CD4-positive, alpha-beta memory T cell (primary cell): ENCODE results near the gene PALLD. TPM values are rescaled to one million over a fixed set of nuclear protein-coding genes. Genes with fewer than 3 reads are reported as not detected.
"Not testable (repeated sequence)": the region's sequence is repeated elsewhere in the genome, so short reads cannot be mapped to it uniquely, and the experiment has no call there.

Experiments
- CTCF ChIA-PET: fragments of 350-600 bp; sonication (Branson Sonifier 250); formaldehyde crosslinking; loops from one replicate; lab custom pipeline; 2021; ENCODE audit warnings: inconsistent platforms; ENCODE audit not compliant: partially characterized antibody; lab: Charles Lee
- POLR2A ChIA-PET: fragments of 350-600 bp; sonication (Branson Sonifier 250); formaldehyde crosslinking; loops from one replicate; lab custom pipeline; 2021; ENCODE audit not compliant: partially characterized antibody; lab: Charles Lee
- DNase-seq, 5 donors: peaks; one replicate each; pipeline versions ENCODE4 v3.0.0 to v3.0.0-alpha.2; 2020 to 2022; ENCODE audit warnings: mixed read lengths in 1 of 5
- H3K27ac ChIP-seq: one replicate; pipeline ENCODE4 v1.7.0; 2013; ENCODE audit warnings: low read depth, low read length
- H3K27me3 ChIP-seq: 2 replicates; pipeline ENCODE4 v1.7.0; 2013; ENCODE audit warnings: mild to moderate bottlenecking, low read length, moderate library complexity; ENCODE audit not compliant: insufficient read depth
- H3K36me3 ChIP-seq: 2 replicates; pipeline ENCODE4 v1.7.0; 2013; ENCODE audit warnings: mild to moderate bottlenecking, low read length, moderate library complexity; ENCODE audit not compliant: insufficient read depth
- H3K4me1 ChIP-seq: 2 replicates; pipeline ENCODE4 v1.7.0; 2013; ENCODE audit warnings: mild to moderate bottlenecking, low read length, moderate library complexity; ENCODE audit not compliant: insufficient read depth
- H3K4me3 ChIP-seq, 2 donors: one replicate each; pipeline ENCODE4 v1.7.0; 2013; ENCODE audit warnings: low read length in 2 of 2, mild to moderate bottlenecking in 1 of 2
- H3K9me3 ChIP-seq, 2 donors: one replicate each; pipeline ENCODE4 v1.7.0; 2013; ENCODE audit warnings: low read length in 2 of 2, control low read depth in 1 of 2; ENCODE audit not compliant: control insufficient read depth in 1 of 2
- H3K27ac Mint-ChIP-seq, 7 donors: one replicate each; pipeline ENCODE4 v1.8.0; 2020 to 2021; ENCODE audit warnings: mixed read lengths in 7 of 7, mild to moderate bottlenecking in 6 of 7, inconsistent platforms in 3 of 7, moderate library complexity in 3 of 7
- H3K27me3 Mint-ChIP-seq, 2 donors: one replicate each; pipeline ENCODE4 v1.8.0; 2020 to 2021; ENCODE audit warnings: mixed read lengths in 2 of 2
- H3K36me3 Mint-ChIP-seq, 2 donors: one replicate each; pipeline ENCODE4 v1.8.0; 2020 to 2021; ENCODE audit warnings: mixed read lengths in 2 of 2, inconsistent platforms in 1 of 2, mild to moderate bottlenecking in 1 of 2
- H3K4me1 Mint-ChIP-seq, 4 donors: one replicate each; pipeline ENCODE4 v1.8.0; 2020 to 2021; ENCODE audit warnings: mixed read lengths in 4 of 4, mild to moderate bottlenecking in 1 of 4
- H3K4me3 Mint-ChIP-seq, 8 donors: one replicate each; pipeline ENCODE4 v1.8.0; 2020 to 2021; ENCODE audit warnings: mixed read lengths in 8 of 8, mild to moderate bottlenecking in 7 of 8, moderate library complexity in 6 of 8, inconsistent platforms in 3 of 8
- H3K9me3 Mint-ChIP-seq, 8 donors: one replicate each; pipeline ENCODE4 v1.8.0; 2020 to 2021; ENCODE audit warnings: mixed read lengths in 8 of 8, mild to moderate bottlenecking in 5 of 8, inconsistent platforms in 3 of 8, moderate library complexity in 1 of 8
- intact Hi-C: fragments of 100-400 bp; cut with micrococcal nuclease; formaldehyde crosslinking; loops from one replicate; pipeline ENCODE4 v1.15.1; 2023
- polyA plus RNA-seq, 2 donors: library from polyadenylated mRNA; unstranded; fragments of 300-500 nt; fragmentation: Illumina TruSeq; gene quantifications; one replicate each; pipeline ENCODE4 v1.2.3, GENCODE V29; 2021
- total RNA-seq, 2 experiments: library from RNA; stranded (reverse); gene quantifications; one replicate each; pipeline ENCODE4 v1.2.3, GENCODE V29; 2021

PALLD gene
- total and polyA plus RNA-seq, 4 experiments from 2014 or later = 0.55 to 1.4 (median 1.0) TPM; not detected in 1

- Mint-ChIP-seq H3K27ac (no peak overlapping the region), H3K27me3 (peaks cover 8 to 10% of the 10 kb centered on the region in 2 donors), H3K4me1 (no peaks in the 10 kb centered on the region), H3K36me3 (no peaks in the 10 kb centered on the region), H3K9me3 (peaks cover 0 to 1% (median 0%) of the 10 kb centered on the region in 8 donors), H3K4me3 (no peak overlapping the region)
- H3K27me3 ChIP-seq = no peaks in the 10 kb centered on the region
- no peaks in the 10 kb centered on the region for H3K4me1 ChIP-seq
- intact Hi-C loops = no loop called here
- DNase-seq = no peak
- no peak overlapping the region for H3K27ac ChIP-seq
- CTCF ChIA-PET = no interaction called here
- POLR2A ChIA-PET = no interaction called here
- H3K4me3 ChIP-seq = no peak overlapping the region
- no peaks in the 10 kb centered on the region for H3K9me3 ChIP-seq
- no peaks in the 10 kb centered on the region for H3K36me3 ChIP-seq
Observed at GRCh38 chr4:168797194-168797593, 300.3 kb downstream of the PALLD start.

DNA sequence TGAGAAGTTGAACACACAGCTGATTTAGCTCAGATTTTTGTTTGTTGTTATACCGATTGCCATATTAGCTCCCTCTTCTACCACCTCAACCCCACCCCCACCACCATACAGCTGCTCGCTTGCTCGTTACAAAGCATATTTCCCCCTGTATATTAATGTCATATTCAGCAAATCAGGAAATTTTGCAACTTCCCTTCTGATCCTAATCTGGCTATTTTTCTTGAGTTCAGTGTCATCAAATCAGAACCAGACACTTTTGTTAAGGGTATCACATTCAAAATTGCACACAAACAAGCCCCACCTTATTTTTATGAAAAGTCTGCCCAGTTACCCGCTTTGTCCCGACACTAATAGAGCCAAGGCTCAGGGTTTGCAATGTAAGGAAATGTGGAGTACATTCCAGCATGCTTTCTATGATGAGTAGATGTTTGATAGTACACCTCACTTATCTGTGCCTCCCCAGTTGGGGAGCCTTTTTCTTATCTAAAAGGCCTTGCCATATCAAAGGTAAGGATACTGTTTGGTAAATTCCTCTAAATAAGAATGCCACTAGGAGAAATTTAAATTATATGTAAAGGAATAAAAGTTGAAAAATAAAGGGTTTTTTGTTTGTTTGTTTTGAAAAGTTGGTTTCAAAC is 301.0 kb downstream of the PALLD start:
- Mint-ChIP-seq H3K4me3 (no peak overlapping the region), H3K27ac (no peak overlapping the region), H3K9me3 (peaks cover 0 to 1% (median 0%) of the 10 kb centered on the region in 8 donors), H3K27me3 (peaks cover 8 to 12% of the 10 kb centered on the region in 2 donors), H3K36me3 (no peaks in the 10 kb centered on the region), H3K4me1 (no peaks in the 10 kb centered on the region)
- DNase-seq = no peak
- no peaks in the 10 kb centered on the region for H3K4me1 ChIP-seq
- POLR2A ChIA-PET = no interaction called here
- H3K4me3 ChIP-seq = no peak overlapping the region
- CTCF ChIA-PET = no interaction called here
- intact Hi-C loops = no loop called here
- H3K27me3 ChIP-seq = no peaks in the 10 kb centered on the region
- no peaks in the 10 kb centered on the region for H3K36me3 ChIP-seq
- no peaks in the 10 kb centered on the region for H3K9me3 ChIP-seq
- no peak overlapping the region for H3K27ac ChIP-seq

DNA sequence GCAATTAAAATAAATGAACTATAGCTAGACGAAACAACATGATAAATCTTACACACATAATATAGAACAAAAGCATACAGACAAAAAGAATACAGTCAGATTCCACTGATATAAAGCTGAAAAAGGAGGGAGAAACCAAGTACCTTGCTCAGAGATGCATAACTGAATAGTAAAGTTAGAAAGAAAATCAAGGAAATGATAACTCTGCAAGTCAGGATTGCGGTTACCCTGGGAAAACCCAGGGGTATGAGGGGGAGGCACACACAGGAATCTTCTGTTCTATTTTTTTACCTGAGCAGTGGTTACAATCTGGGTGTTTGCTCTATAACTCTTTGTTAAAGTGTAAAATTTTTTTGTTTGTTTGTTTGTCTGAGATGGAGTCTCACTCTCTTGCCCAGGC is 304.1 kb downstream of the PALLD start:
- DNase-seq = no peak
- no peaks in the 10 kb centered on the region for H3K4me1 ChIP-seq
- no peak overlapping the region for H3K4me3 ChIP-seq
- no peaks in the 10 kb centered on the region for H3K36me3 ChIP-seq
- peaks cover 0 to 1% (median 0%) of the 10 kb centered on the region in 8 donors for H3K9me3 Mint-ChIP-seq
- H3K4me3 Mint-ChIP-seq = no peak overlapping the region
- no peaks in the 10 kb centered on the region for H3K36me3 Mint-ChIP-seq
- POLR2A ChIA-PET = no interaction called here
- H3K27me3 ChIP-seq = no peaks in the 10 kb centered on the region
- H3K27ac Mint-ChIP-seq = no peak overlapping the region
- CTCF ChIA-PET = no interaction called here
- intact Hi-C loops = no loop called here
- H3K9me3 ChIP-seq = no peaks in the 10 kb centered on the region
- H3K27ac ChIP-seq = no peak overlapping the region
- peaks cover 0 to 1% (median 0%) of the 10 kb centered on the region in 4 donors for H3K4me1 Mint-ChIP-seq
- H3K27me3 Mint-ChIP-seq = peaks cover 5 to 12% of the 10 kb centered on the region in 2 donors

- no peaks in the 10 kb centered on the region for H3K36me3 Mint-ChIP-seq
- no peak overlapping the region for H3K4me3 Mint-ChIP-seq
- DNase-seq = no peak
- H3K36me3 ChIP-seq = no peaks in the 10 kb centered on the region
- intact Hi-C loops = no loop called here
- no peaks in the 10 kb centered on the region for H3K9me3 ChIP-seq
- no peaks in the 10 kb centered on the region for H3K4me1 ChIP-seq
- no peak overlapping the region for H3K4me3 ChIP-seq
- ChIA-PET POLR2A (no interaction called here), CTCF (no interaction called here)
- no peaks in the 10 kb centered on the region for H3K27me3 ChIP-seq
- no peak overlapping the region for H3K27ac ChIP-seq
- no peak overlapping the region for H3K27ac Mint-ChIP-seq
- H3K27me3 Mint-ChIP-seq = peaks cover 10 to 17% of the 10 kb centered on the region in 2 donors
- peaks cover 0 to 1% (median 0%) of the 10 kb centered on the region in 4 donors for H3K4me1 Mint-ChIP-seq
- peaks cover 0 to 1% (median 0%) of the 10 kb centered on the region in 8 donors for H3K9me3 Mint-ChIP-seq
Observed at GRCh38 chr4:168802222-168802621, 305.4 kb downstream of the PALLD start.

- H3K4me3 Mint-ChIP-seq, H3K27ac ChIP-seq, H3K9me3 Mint-ChIP-seq, H3K36me3 ChIP-seq, CTCF ChIA-PET, H3K36me3 Mint-ChIP-seq, POLR2A ChIA-PET, H3K4me1 ChIP-seq, H3K9me3 ChIP-seq, H3K27me3 ChIP-seq, DNase-seq, H3K4me1 Mint-ChIP-seq, intact Hi-C loops, H3K27ac Mint-ChIP-seq, H3K4me3 ChIP-seq: not testable (repeated sequence)
- H3K27me3 Mint-ChIP-seq = peaks cover 10 to 17% of the 10 kb centered on the region in 2 donors
Observed at GRCh38 chr4:168803052-168803451, 306.2 kb downstream of the PALLD start.

GRCh38 chr4:168803732-168804131 is 306.9 kb downstream of the PALLD start:
- intact Hi-C loops = no loop called here
- Mint-ChIP-seq H3K27me3 (peaks cover 10 to 17% of the 10 kb centered on the region in 2 donors), H3K4me1 (peaks cover 0 to 1% (median 0%) of the 10 kb centered on the region in 4 donors), H3K9me3 (peaks cover 0 to 1% (median 0%) of the 10 kb centered on the region in 8 donors), H3K4me3 (no peak overlapping the region), H3K36me3 (no peaks in the 10 kb centered on the region), H3K27ac (no peak overlapping the region)
- H3K27me3 ChIP-seq = no peaks in the 10 kb centered on the region
- H3K36me3 ChIP-seq = no peaks in the 10 kb centered on the region
- no peak for DNase-seq
- POLR2A ChIA-PET = no interaction called here
- H3K4me3 ChIP-seq = no peak overlapping the region
- CTCF ChIA-PET = no interaction called here
- H3K4me1 ChIP-seq = no peaks in the 10 kb centered on the region
- no peak overlapping the region for H3K27ac ChIP-seq
- no peaks in the 10 kb centered on the region for H3K9me3 ChIP-seq

- Histone ChIP-seq H3K27ac (no peak overlapping the region), H3K36me3 (no peaks in the 10 kb centered on the region), H3K4me1 (no peaks in the 10 kb centered on the region), H3K27me3 (no peaks in the 10 kb centered on the region), H3K4me3 (no peak overlapping the region), H3K9me3 (no peaks in the 10 kb centered on the region)
- no peak for DNase-seq
- ChIA-PET POLR2A (no interaction called here), CTCF (no interaction called here)
- H3K36me3 Mint-ChIP-seq = no peaks in the 10 kb centered on the region
- peaks cover 0 to 1% (median 0%) of the 10 kb centered on the region in 8 donors for H3K9me3 Mint-ChIP-seq
- peaks cover 0 to 1% (median 0%) of the 10 kb centered on the region in 4 donors for H3K4me1 Mint-ChIP-seq
- no peak overlapping the region for H3K4me3 Mint-ChIP-seq
- intact Hi-C loops = no loop called here
- no peak overlapping the region for H3K27ac Mint-ChIP-seq
- peaks cover 10 to 17% of the 10 kb centered on the region in 2 donors for H3K27me3 Mint-ChIP-seq
Observed at GRCh38 chr4:168804146-168804545, 307.3 kb downstream of the PALLD start.
